OCI-LY3 (cell line): ENCODE measurements around the gene PCNX3.

Experiments used
- H2AFZ ChIP-seq: fragments of 200-600, 300-600 bp; shearing (Covaris generic); 2 replicates; pipeline ENCODE4 v1.6.0; 2014; ENCODE audit warnings: antibody characterized with exemption, low read depth, low read length
- H3K27ac ChIP-seq: fragments of 200-600, 300-600 bp; sonication (generic); 2 replicates; pipeline ENCODE4 v1.5.1; 2014; ENCODE audit warnings: mild to moderate bottlenecking, low read length, moderate library complexity, mixed read lengths
- H3K27me3 ChIP-seq: fragments of 200-600, 300-600 bp; sonication (generic); 2 replicates; pipeline ENCODE4 v1.6.1; 2014; ENCODE audit warnings: low read depth, low read length, mixed read lengths
- H3K36me3 ChIP-seq: fragments of 200-600, 300-600 bp; sonication (generic); replicated peaks from 2 replicates; pipeline ENCODE3; 2014; ENCODE audit warnings: low read depth, low read length, mixed read lengths
- H3K4me1 ChIP-seq: fragments of 300-600, 200-600 bp; sonication (generic); 2 replicates; pipeline ENCODE4 v1.6.1; 2014; ENCODE audit warnings: low read length, mixed read lengths
- H3K4me2 ChIP-seq: fragments of 200-600, 300-600 bp; sonication (generic); 2 replicates; pipeline ENCODE4 v1.6.1; 2014; ENCODE audit warnings: low read length, mixed read lengths
- H3K4me3 ChIP-seq: fragments of 300-600, 200-600 bp; sonication (generic); 2 replicates; pipeline ENCODE4 v1.5.1; 2014; ENCODE audit warnings: antibody characterized with exemption, mild to moderate bottlenecking, low read length, moderate library complexity
- H3K79me2 ChIP-seq: fragments of 300-600, 200-600 bp; shearing (Covaris generic); 2 replicates; pipeline ENCODE4 v1.6.1; 2014; ENCODE audit warnings: mild to moderate bottlenecking, low read length, mixed read lengths
- H3K9ac ChIP-seq: fragments of 300-600, 200-600 bp; shearing (Covaris generic); 2 replicates; pipeline ENCODE4 v1.6.0; 2014; ENCODE audit warnings: mild to moderate bottlenecking, low read length, moderate library complexity
- H3K9me3 ChIP-seq: fragments of 200-600, 300-600 bp; shearing (Covaris generic); 2 replicates; pipeline ENCODE4 v1.6.1; 2014; ENCODE audit warnings: low read length, mixed read lengths; ENCODE audit not compliant: insufficient read depth
- H4K20me1 ChIP-seq: fragments of 200-600, 300-600 bp; sonication (generic); 2 replicates; pipeline ENCODE4 v1.6.1; 2016; ENCODE audit warnings: low read length, mixed read lengths; ENCODE audit not compliant: insufficient read depth
- EZH2phosphoT487 ChIP-seq: fragments of 200-600 bp; shearing (Covaris generic); IDR thresholded peaks from 2 replicates; pipeline ENCODE4 v1.6.1; 2018; ENCODE audit warnings: antibody characterized with exemption, mixed run types, low read depth
- TF ChIP-seq, protein P1 (sequence below): fragments of 200-600, 300-600 bp; sonication (generic); IDR thresholded peaks from 2 replicates; pipeline ENCODE4 v1.5.1; 2014; ENCODE audit warnings: antibody characterized with exemption, low read length, low read depth

Gene PCNX3

DNA sequence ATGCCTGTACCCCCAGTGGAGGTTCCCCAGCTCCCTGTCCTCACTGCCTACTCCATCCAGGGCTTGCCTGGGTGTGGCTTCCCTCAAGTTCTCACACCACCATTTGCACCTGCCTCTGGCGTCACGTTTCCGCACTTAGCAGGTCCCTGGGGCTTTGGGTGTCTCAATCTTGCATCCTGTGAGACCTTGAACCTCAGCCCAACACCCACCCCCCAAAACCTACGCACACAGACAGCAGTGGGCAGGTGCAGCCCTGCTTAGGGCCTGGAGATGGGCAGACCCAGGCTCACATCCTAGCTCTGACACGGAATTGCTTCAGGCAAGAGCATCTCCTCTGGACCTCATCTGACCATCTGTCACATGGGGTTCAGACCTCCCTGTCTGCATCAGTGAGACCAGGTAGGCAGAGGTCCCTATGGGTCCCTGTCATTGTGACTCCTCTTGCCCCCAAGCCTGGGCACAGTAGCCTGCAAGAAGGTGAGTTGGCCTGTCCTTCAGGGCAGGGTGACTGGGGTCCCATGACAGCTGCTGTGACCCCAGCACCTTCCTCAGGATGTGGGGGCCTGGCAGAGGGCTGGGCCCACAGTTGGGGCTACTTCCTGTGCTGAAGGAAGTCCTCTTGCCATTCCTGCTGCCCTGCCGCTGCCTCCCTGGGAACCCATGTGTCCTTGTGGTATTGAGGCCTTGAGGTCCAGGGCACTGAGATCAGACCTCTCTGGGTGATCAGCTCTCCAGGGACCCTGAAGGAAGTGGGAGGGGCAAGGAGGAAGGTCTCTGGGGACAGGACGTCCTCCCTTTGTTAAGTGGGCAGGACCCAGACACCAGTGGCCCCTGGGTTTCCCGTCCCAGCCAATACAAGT lies 24.3 kb downstream of the PCNX3 start:
- H3K4me3 ChIP-seq: peak overlapping the region; percentile 85
- no peak overlapping the region for H2AFZ ChIP-seq
- no peaks in the 10 kb centered on the region for H4K20me1 ChIP-seq
- peaks cover 32% of the 10 kb centered on the region for H3K4me1 ChIP-seq
- H3K9ac ChIP-seq: peak overlapping the region; percentile 73
- peak overlapping the region; percentile 77 for H3K27ac ChIP-seq
- no peaks in the 10 kb centered on the region for H3K9me3 ChIP-seq
- H3K36me3 ChIP-seq: peaks cover 42% of the 10 kb centered on the region
- H3K27me3 ChIP-seq: no peaks in the 10 kb centered on the region
- H3K79me2 ChIP-seq: peaks cover 27% of the 10 kb centered on the region
- TF ChIP-seq EZH2phosphoT487: no peak
- TF ChIP-seq, protein P1, sequence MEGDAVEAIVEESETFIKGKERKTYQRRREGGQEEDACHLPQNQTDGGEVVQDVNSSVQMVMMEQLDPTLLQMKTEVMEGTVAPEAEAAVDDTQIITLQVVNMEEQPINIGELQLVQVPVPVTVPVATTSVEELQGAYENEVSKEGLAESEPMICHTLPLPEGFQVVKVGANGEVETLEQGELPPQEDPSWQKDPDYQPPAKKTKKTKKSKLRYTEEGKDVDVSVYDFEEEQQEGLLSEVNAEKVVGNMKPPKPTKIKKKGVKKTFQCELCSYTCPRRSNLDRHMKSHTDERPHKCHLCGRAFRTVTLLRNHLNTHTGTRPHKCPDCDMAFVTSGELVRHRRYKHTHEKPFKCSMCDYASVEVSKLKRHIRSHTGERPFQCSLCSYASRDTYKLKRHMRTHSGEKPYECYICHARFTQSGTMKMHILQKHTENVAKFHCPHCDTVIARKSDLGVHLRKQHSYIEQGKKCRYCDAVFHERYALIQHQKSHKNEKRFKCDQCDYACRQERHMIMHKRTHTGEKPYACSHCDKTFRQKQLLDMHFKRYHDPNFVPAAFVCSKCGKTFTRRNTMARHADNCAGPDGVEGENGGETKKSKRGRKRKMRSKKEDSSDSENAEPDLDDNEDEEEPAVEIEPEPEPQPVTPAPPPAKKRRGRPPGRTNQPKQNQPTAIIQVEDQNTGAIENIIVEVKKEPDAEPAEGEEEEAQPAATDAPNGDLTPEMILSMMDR: no peak
- H3K4me2 ChIP-seq: peak overlapping the region; percentile 94

DNA sequence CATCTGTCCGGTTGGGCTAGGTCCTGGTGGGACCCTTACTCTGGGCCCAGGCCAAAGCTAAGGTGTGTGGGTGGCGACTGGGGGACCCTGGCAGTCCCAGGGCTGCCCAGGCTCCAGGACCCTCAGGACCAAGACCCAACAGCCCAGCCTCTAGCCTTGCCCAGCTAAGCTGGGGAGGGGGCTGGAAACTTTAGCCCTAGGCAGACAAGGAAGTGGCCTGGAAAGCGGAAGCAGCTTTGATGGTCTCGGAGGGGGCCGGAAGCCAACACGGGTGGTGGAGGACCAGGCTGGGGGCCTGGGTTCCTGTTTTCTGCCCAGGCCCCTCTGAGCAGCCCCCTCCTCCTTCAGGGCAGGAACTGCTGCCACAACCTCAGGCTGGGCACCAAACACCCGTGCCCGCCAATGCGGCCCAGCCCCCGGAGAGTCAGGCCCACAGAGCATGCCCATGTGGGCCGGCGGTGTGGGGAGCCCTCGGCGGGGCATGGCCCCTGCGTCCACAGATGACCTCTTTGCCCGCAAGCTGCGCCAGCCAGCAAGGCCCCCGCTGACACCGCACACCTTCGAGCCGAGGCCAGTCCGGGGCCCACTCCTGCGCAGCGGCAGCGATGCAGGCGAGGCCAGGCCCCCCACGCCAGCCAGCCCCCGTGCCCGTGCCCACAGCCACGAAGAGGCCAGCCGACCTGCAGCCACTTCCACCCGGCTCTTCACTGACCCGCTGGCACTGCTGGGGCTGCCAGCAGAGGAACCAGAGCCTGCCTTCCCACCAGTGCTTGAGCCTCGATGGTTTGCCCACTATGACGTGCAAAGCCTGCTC lies 25.1 kb downstream of the PCNX3 start:
- Histone ChIP-seq H2AFZ (no peak overlapping the region), H3K79me2 (peaks cover 27% of the 10 kb centered on the region), H3K4me1 (peaks cover 32% of the 10 kb centered on the region), H3K4me3 (peak overlapping the region; percentile 85), H3K36me3 (peaks cover 49% of the 10 kb centered on the region), H3K9ac (peak overlapping the region; percentile 73), H4K20me1 (no peaks in the 10 kb centered on the region), H3K9me3 (no peaks in the 10 kb centered on the region), H3K27ac (peak overlapping the region; percentile 77), H3K4me2 (peak overlapping the region; percentile 94), H3K27me3 (no peaks in the 10 kb centered on the region)
- no peak for TF ChIP-seq EZH2phosphoT487
- TF ChIP-seq, protein P1: no peak

DNA sequence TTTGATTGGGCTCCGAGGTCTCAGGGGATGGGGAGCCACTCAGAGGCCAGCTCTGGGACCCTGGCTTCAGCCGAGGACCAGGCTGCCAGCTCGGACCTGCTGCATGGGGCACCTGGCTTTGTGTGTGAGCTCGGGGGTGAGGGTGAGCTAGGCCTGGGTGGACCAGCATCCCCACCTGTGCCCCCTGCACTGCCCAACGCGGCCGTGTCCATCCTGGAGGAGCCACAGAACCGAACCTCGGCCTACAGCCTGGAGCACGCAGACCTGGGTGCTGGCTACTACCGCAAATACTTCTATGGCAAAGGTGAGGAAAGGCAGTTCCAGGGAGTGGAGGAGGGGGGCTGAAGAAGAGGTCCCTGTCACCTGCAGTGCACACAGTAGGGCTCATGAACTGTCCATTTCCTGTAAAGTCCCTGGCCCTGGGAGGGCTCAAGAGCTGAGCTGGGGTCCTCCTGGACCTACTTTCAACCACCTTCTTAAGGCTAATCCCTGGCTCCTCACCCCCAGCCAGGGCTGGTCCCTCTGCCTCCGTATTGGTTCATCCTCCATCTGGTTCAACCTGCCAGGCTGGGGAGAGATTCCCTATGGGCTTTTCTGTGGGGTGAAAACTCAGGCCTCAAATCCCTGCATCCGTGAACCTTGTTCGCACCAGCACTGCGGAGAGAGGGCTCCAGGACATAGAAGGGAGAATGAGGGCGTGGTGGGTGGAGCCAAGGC lies 25.9 kb downstream of the PCNX3 start:
- TF ChIP-seq EZH2phosphoT487: no peak
- TF ChIP-seq, protein P1: no peak
- Histone ChIP-seq H2AFZ (no peak overlapping the region), H3K27ac (no peak overlapping the region), H3K79me2 (peaks cover 27% of the 10 kb centered on the region), H3K4me3 (no peak overlapping the region), H3K27me3 (no peaks in the 10 kb centered on the region), H3K4me1 (peaks cover 32% of the 10 kb centered on the region), H3K36me3 (peaks cover 52% of the 10 kb centered on the region), H3K4me2 (no peak overlapping the region), H3K9ac (no peak overlapping the region), H4K20me1 (no peaks in the 10 kb centered on the region), H3K9me3 (no peaks in the 10 kb centered on the region)
